MM.1S (cell line): ENCODE measurements around the gene MRPL41.

Experiments
- EZH2phosphoT487 ChIP-seq: fragments of 300-600 bp; sonication (generic); IDR thresholded peaks from 2 replicates; pipeline ENCODE4 v1.6.1; 2018; ENCODE audit warnings: antibody characterized with exemption, low read length
- TF ChIP-seq, protein P1 (sequence below): fragments of 300-600 bp; sonication (generic); IDR thresholded peaks from 2 replicates; pipeline ENCODE4 v1.5.1; 2016; ENCODE audit warnings: antibody characterized with exemption, low read length, mixed read lengths

- TF ChIP-seq, protein P1, sequence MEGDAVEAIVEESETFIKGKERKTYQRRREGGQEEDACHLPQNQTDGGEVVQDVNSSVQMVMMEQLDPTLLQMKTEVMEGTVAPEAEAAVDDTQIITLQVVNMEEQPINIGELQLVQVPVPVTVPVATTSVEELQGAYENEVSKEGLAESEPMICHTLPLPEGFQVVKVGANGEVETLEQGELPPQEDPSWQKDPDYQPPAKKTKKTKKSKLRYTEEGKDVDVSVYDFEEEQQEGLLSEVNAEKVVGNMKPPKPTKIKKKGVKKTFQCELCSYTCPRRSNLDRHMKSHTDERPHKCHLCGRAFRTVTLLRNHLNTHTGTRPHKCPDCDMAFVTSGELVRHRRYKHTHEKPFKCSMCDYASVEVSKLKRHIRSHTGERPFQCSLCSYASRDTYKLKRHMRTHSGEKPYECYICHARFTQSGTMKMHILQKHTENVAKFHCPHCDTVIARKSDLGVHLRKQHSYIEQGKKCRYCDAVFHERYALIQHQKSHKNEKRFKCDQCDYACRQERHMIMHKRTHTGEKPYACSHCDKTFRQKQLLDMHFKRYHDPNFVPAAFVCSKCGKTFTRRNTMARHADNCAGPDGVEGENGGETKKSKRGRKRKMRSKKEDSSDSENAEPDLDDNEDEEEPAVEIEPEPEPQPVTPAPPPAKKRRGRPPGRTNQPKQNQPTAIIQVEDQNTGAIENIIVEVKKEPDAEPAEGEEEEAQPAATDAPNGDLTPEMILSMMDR: peak; percentile 57
- no peak for TF ChIP-seq EZH2phosphoT487
These were observed 24.2 kb downstream of the MRPL41 start for GRCh38 chr9:137575716-137576411.
